ENCODE measurements around the gene ZBTB11.
"Not testable (repeated sequence)": the region's sequence is repeated elsewhere in the genome, so short reads cannot be mapped to it uniquely, and the experiment has no call there.

ZBTB11 gene

GRCh38 chr3:101615525-101615924 is 61.4 kb downstream of the ZBTB11 start:
- no peak for DNase-seq (ENCODE audit: low read depth)

- not testable (repeated sequence) for DNase-seq (ENCODE audit: low read depth)
Measured at GRCh38 chr3:101613014-101613413, 63.9 kb downstream of the ZBTB11 start.

- DNase-seq (ENCODE audit: low read depth), result no peak
Measured at GRCh38 chr3:101611023-101611422, 65.9 kb downstream of the ZBTB11 start.

GRCh38 chr3:101605398-101605797 is 71.5 kb downstream of the ZBTB11 start:
- not testable (repeated sequence) for DNase-seq (ENCODE audit: low read depth)

- no peak for DNase-seq (ENCODE audit: low read depth)
Measured at GRCh38 chr3:101603184-101603583, 73.7 kb downstream of the ZBTB11 start.

GRCh38 chr3:101602731-101603130 is 74.2 kb downstream of the ZBTB11 start:
- no peak for DNase-seq (ENCODE audit: low read depth)
